ENCODE results near the gene PSMB4. TPM values are rescaled to one million over a fixed set of nuclear protein-coding genes. Genes with fewer than 3 reads are reported as not detected.

Gene PSMB4
- total RNA-seq, 1 experiment from 2014 or later, result 345 TPM

DNA sequence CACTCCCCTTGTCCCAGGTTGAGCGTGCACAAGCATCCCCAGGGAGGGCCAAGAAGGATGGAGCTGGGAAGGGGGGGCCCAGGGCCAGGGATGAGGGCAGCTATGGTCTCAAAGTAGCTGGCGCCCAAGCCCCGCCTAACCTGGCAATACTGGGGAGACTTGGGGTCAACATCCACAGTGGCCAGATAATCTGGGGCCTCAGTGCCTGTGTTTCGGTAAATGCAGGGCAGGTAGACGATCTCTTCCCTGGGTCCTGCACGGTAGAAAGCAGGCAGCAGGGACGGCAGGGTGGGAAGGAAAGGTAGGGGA, 30.1 kb upstream of the PSMB4 start:
- no peaks in the 10 kb centered on the region for H3K36me3 ChIP-seq (ENCODE audit: low read depth)
- ChIA-PET CTCF (interaction anchor here (0.6 kb wide), 1 partner anchor 126 kb away, joined by 6 read pairs; no protein-coding TSS in a partner anchor), POLR2A (ENCODE audit: unreplicated experiment) (no interaction called here)
- no peaks in the 10 kb centered on the region for H3K79me2 ChIP-seq (ENCODE audit: low read depth)
- BruUV-seq (replicated peaks), result no TSS peak
- H3K9me3 ChIP-seq (ENCODE audit: insufficient read depth, low read depth), result no peaks in the 10 kb centered on the region
- peaks cover 5% of the 10 kb centered on the region; the same call in 1 of the 2 replicates for H3F3A ChIP-seq (ENCODE audit: insufficient read depth, low read depth)
- no peaks in the 10 kb centered on the region for H3K27me3 ChIP-seq (ENCODE audit: insufficient read depth, low read depth)
- no peak overlapping the region for H3K27ac ChIP-seq
- intact Hi-C loops (cut with micrococcal nuclease; ENCODE audit: unreplicated experiment), result no loop called here
- no peak overlapping the region for H3K4me2 ChIP-seq
- TF ChIP-seq CTCF (conservative IDR thresholded peaks at IDR 0.05) (no peak), EZH2 (IDR thresholded peaks at IDR 0.05; ENCODE audit: low read depth) (no peak)
- H4K20me1 ChIP-seq (ENCODE audit: insufficient read depth), result no peaks in the 10 kb centered on the region
- H2AFZ ChIP-seq, result no peak overlapping the region
- H3K4me3 ChIP-seq, result no peak overlapping the region
- DNase-seq, result no peak
- no peaks in the 10 kb centered on the region for H3K9me2 ChIP-seq (ENCODE audit: insufficient read depth)
- no peaks in the 10 kb centered on the region; the same call in 1 of the 2 replicates for H3K4me1 ChIP-seq (replicated peaks; ENCODE audit: insufficient read depth)

DNA sequence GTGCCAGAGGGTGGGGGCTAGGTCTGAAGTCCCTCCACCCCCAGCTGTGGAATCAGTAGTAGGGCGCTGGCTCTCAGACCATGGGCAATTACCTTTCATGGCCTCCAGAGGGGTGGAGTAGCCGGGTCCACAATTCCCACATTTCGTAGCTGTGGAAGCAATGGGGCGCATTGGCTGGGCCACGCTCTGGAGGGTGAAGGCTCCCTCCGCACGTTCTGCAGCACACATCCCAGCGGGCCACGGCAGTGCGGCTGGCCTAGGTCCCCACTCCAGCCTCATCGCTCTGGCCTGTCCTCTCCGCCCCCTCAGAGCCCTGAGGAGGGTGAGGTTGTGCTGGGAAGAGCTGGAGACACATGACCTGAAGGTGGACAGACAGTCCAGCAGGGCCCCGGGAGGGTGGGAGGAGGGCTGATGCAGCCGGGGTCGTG, 29.7 kb upstream of the PSMB4 start:
- Histone ChIP-seq H3K9me3 (ENCODE audit: insufficient read depth, low read depth) (no peaks in the 10 kb centered on the region), H3K27me3 (ENCODE audit: insufficient read depth, low read depth) (no peaks in the 10 kb centered on the region), H3K4me2 (no peak overlapping the region), H3K36me3 (ENCODE audit: low read depth) (no peaks in the 10 kb centered on the region), H3K4me1 (replicated peaks; ENCODE audit: insufficient read depth) (no peaks in the 10 kb centered on the region; the same call in 1 of the 2 replicates), H3K4me3 (no peak overlapping the region), H3K27ac (no peak overlapping the region), H2AFZ (no peak overlapping the region), H4K20me1 (ENCODE audit: insufficient read depth) (no peaks in the 10 kb centered on the region), H3K9me2 (ENCODE audit: insufficient read depth) (no peaks in the 10 kb centered on the region), H3F3A (ENCODE audit: insufficient read depth, low read depth) (peaks cover 5% of the 10 kb centered on the region; the same call in 1 of the 2 replicates), H3K79me2 (ENCODE audit: low read depth) (no peaks in the 10 kb centered on the region)
- TF ChIP-seq EZH2 (IDR thresholded peaks at IDR 0.05; ENCODE audit: low read depth), result no peak
- TF ChIP-seq CTCF (conservative IDR thresholded peaks at IDR 0.05), result no peak
- ChIA-PET POLR2A (ENCODE audit: unreplicated experiment) (interaction anchor here (0.6 kb wide), 1 partner anchor 307 kb away, joined by 3 read pairs; no protein-coding TSS in a partner anchor), CTCF (no interaction called here)
- intact Hi-C loops (cut with micrococcal nuclease; ENCODE audit: unreplicated experiment), result no loop called here
- DNase-seq, result no peak
- no TSS peak for BruUV-seq (replicated peaks)

DNA sequence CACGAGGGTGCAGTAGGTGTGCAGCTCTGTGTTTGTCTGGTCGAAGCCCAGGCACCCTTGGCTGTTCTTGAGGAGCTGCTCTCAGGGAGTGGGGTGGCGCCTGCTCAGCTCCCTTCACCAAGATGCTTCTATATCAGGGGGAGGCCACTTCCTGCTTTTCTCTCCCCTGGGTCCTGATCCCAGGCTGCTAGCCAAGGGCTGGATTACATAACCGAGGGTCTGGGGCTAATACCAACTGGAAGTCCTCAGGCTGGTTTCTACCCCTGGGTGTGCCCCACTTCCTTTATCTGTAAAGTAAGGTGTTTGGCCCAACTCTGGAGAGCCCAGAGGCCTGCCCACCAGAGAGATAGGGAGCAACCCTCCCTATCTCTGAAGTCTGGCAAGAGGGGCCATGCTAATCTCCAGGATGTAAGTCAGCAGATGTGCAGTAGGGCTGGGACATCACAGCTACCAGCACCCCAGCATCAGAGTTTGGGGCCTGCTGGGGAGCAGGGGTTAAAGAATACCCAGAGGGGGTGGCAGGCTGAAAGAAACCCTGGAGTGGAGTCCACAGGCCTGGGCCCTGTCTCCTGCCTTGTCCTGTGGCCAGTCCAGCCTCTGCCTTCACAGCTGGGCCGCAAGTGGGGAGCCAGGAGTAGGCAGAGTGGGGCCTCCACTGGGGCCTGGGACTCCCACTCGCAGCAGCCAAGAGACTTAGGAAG, 29.0 kb upstream of the PSMB4 start:
- BruUV-seq (replicated peaks), result no TSS peak
- no peak overlapping the region for H3K27ac ChIP-seq
- ChIA-PET POLR2A (ENCODE audit: unreplicated experiment) (interaction anchor here (0.5 to 0.6 kb wide), 2 partner anchors 308 to 628 kb away, joined by 3 read pairs; no protein-coding TSS in a partner anchor), CTCF (interaction anchor here (0.5 kb wide), 1 partner anchor 13 kb away, joined by 3 read pairs; no protein-coding TSS in a partner anchor)
- no peaks in the 10 kb centered on the region for H3K9me2 ChIP-seq (ENCODE audit: insufficient read depth)
- H3K4me1 ChIP-seq (replicated peaks; ENCODE audit: insufficient read depth), result no peaks in the 10 kb centered on the region; the same call in 1 of the 2 replicates
- no peaks in the 10 kb centered on the region for H3K79me2 ChIP-seq (ENCODE audit: low read depth)
- H3K27me3 ChIP-seq (ENCODE audit: insufficient read depth, low read depth), result no peaks in the 10 kb centered on the region
- no peak for DNase-seq
- no peak overlapping the region for H3K4me2 ChIP-seq
- no peak overlapping the region; the same call in 1 of the 2 replicates for H2AFZ ChIP-seq
- no peaks in the 10 kb centered on the region for H3K36me3 ChIP-seq (ENCODE audit: low read depth)
- no peak overlapping the region for H3K4me3 ChIP-seq
- TF ChIP-seq EZH2 (IDR thresholded peaks at IDR 0.05; ENCODE audit: low read depth), result no peak
- TF ChIP-seq CTCF (conservative IDR thresholded peaks at IDR 0.05), result no peak
- H3F3A ChIP-seq (ENCODE audit: insufficient read depth, low read depth), result peaks cover 5% of the 10 kb centered on the region; the same call in 1 of the 2 replicates
- no peaks in the 10 kb centered on the region for H4K20me1 ChIP-seq (ENCODE audit: insufficient read depth)
- H3K9me3 ChIP-seq (ENCODE audit: insufficient read depth, low read depth), result no peaks in the 10 kb centered on the region
- intact Hi-C loops (cut with micrococcal nuclease; ENCODE audit: unreplicated experiment), result no loop called here
